Measurements from ENCODE around the gene FADS3.

Gene FADS3

DNA sequence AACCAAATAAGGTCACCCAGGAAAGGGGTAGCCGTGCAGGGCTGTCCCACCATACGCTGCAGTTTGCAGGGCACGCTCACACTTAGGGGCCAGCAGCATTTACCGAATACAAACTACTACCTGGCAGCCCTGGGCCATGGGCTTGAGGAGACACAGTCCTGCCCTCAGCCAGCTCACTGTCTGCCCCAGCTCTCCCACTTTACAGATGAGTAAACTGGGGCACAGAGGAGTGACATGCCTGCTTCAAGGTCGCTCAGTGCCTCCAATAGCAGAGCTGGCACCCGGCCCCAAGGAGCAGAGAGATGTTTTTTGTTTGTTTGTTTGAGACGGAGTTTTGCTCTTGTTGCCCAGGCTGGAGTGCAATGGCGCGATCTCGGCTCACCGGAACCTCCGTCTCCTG lies 2.8 kb downstream of the FADS3 start:
- TF ChIP-seq, protein P1, sequence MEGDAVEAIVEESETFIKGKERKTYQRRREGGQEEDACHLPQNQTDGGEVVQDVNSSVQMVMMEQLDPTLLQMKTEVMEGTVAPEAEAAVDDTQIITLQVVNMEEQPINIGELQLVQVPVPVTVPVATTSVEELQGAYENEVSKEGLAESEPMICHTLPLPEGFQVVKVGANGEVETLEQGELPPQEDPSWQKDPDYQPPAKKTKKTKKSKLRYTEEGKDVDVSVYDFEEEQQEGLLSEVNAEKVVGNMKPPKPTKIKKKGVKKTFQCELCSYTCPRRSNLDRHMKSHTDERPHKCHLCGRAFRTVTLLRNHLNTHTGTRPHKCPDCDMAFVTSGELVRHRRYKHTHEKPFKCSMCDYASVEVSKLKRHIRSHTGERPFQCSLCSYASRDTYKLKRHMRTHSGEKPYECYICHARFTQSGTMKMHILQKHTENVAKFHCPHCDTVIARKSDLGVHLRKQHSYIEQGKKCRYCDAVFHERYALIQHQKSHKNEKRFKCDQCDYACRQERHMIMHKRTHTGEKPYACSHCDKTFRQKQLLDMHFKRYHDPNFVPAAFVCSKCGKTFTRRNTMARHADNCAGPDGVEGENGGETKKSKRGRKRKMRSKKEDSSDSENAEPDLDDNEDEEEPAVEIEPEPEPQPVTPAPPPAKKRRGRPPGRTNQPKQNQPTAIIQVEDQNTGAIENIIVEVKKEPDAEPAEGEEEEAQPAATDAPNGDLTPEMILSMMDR (IDR thresholded peaks at IDR 0.05; ENCODE audit: extremely low read depth, missing control alignments) = no peak

DNA sequence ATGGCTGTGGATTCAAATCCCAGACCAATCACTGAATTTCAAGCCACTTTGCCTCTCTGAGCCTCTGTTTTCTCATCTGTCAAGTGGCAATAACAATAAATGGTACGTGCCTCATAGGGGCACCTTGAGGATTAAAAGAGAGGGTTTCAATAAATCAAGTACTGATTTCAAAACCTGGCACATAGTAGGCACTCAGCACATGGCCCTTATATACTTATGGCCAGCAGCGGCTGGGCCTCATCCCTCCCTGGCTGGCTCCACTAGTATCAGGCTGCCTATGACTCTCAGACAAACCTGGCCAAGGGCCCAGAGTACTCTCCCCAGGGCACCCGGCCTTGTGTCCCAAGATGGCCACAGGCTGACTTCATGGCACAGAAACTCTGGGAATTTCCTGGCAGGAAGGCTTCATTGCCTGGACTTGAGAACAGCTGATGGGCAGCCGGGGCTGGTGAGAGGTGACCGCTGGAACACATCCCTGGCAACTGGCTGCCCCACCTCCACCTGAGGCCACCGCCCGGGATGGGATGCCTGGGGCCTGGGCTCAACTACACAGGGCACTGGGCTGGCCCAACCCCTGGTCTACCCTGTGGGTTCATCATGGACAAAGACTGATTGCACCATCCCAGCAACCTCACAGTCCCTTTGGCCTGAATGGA lies 3.4 kb downstream of the FADS3 start:
- TF ChIP-seq, protein P1 (IDR thresholded peaks at IDR 0.05; ENCODE audit: extremely low read depth, missing control alignments) = no peak

More for the DNA sequence above, 2.8 kb downstream of the FADS3 start:
- no peak for DNase-seq (ENCODE audit: low spot score)

DNA sequence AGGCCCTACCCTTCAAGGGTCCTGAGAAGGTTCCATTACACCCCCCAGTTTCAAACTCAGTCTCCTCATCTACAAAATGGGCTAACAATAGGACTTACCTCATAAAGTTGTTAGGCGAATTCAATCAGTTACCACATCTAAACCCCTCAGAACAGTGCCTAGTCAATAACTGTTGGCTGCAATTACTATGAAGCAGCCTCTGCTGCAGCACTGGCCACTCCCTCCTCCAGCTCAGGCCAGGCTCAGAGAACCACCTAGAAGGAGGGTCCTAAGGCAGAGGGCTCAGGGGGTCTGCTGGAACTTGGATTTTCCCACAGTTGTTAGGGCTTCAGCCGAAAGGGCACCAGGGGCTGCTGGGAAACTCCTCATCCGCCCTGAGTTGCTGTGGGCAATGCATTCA lies 4.7 kb downstream of the FADS3 start:
- TF ChIP-seq, protein P1 (IDR thresholded peaks at IDR 0.05; ENCODE audit: extremely low read depth, missing control alignments) = no peak
- no peak for DNase-seq (ENCODE audit: low spot score)

More for the DNA sequence above, 3.4 kb downstream of the FADS3 start:
- DNase-seq (ENCODE audit: low spot score) = no peak

DNA sequence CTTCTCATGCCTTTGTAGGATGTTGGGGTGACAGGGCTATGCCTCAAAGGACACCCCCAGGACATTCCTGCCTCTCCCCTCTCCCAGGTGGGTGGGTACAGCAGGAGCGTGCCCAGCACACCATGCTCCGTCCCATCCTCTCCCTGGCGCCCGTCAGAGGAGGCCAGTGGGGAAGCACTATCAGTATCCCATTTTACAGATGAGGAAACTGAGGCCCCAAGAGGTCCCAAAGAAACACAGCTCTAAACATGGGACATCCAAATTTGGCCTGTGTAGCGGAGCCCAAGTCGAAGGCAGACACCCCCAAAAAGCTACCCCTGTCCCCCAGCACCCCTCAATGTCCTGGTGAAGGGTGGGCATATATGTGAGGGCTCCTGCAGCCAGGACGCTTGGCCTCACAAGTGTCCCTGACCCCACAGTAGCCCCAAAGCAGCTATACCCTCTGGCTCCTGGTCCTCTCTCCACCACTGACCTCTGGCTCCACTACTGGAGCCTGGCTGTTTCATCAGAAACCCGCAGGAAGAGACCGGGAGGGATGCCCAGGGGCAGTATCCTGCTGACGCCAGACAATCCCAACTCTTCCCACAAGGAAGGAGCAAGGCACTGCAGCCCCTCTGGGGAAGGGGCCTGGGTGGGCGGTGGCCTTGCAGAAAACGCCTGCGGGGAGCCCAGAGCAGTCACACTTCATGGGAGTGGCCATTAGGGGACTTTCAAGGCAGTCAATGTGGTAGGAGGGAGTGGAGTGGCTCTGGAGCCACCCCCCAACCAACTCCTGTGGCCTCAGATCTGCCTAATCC lies 5.4 kb downstream of the FADS3 start:
- no peak for DNase-seq (ENCODE audit: low spot score)
- TF ChIP-seq, protein P1 (IDR thresholded peaks at IDR 0.05; ENCODE audit: extremely low read depth, missing control alignments) = no peak

DNA sequence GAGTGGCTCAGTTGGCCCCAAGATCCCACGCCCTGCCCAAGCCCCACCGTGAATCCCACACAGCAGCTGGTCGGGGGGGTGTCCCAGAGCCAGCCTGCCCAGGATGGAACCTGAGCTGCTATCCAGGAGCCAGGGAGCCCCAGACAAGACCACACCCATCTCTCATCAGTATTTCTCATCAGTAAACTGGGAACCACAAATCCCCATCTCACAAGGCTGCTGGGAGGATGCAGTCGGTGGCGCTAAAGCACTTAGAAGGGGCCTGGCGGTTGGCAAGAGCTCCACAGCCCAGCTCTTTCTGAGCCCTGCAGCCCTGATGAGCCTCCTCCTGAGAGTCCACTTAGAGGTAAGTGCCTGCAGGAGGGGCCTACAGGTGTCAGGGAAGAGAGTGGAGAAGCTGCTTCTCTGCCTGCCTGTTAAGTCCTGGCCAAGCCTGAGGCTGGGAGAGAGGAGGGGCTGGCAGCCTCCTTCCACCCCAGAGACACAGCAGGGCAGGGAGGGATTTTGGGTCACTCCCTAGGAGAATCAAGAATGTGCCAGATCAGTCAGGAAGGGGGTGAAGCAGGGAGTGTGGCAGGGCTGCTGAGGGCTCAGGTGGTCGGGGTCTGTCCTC lies 6.1 kb downstream of the FADS3 start:
- no peak for DNase-seq (ENCODE audit: low spot score)

DNA sequence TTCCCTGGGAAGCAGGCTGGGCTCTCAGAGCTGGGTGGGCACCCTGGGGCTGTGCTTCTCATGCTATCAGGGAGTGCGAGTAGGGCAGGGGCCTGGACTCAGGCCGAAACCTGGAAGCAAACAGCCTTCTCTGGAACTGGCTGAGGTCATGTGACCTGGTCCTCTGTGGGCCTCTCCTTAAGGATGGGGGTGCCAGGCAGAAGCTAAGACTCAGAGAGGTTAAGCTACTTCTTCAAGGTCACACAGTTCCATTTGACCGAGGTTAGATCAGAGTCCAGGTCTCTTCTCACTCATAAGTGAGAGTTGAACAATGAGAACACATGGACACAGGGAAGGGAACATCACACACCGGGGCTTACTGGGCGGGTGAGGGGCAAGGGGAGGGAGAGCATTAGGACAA lies 7.4 kb downstream of the FADS3 start:
- DNase-seq (ENCODE audit: low spot score) = no peak
- TF ChIP-seq, protein P1 (IDR thresholded peaks at IDR 0.05; ENCODE audit: extremely low read depth, missing control alignments) = no peak

More for the DNA sequence above, 6.1 kb downstream of the FADS3 start:
- TF ChIP-seq, protein P1 (IDR thresholded peaks at IDR 0.05; ENCODE audit: extremely low read depth, missing control alignments) = no peak

DNA sequence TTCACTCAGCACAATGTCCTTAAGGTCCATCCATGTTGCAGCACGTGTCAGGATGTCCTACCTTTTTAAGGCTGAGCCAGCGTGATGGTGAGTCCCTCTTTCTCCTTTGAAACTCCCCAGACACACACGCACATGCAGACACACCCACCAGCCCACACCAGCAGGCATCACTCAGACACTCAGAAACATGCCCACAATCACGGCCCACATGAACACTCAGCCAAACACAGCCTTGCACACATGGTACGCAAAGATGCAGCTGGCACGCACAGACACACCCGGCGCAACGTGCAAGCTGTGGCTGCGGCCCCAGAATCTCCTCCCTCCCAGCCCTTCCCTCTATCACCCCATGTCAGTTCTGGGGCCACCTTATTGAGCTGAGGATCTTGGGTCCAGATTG lies 8.0 kb downstream of the FADS3 start:
- no peak for DNase-seq (ENCODE audit: low spot score)
- TF ChIP-seq, protein P1 (IDR thresholded peaks at IDR 0.05; ENCODE audit: extremely low read depth, missing control alignments) = no peak
